Measurements from ENCODE around the gene EEPD1.

Gene EEPD1

DNA sequence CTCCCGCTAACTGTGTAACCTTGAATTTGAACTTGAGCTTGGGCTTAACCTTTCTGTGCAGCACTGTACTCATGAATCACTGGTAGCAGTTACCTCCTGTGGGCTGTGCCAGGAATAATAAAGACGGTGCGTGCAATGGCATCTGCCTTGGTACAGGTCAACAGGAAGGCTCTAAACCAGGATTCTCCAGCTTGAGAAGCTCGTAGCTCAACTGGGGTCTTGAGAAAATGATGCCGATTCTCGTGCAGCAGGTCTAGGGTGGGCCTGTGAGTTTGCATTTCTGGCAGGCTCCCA is 124.1 kb downstream of the EEPD1 start:
- no peak for DNase-seq (ENCODE audit: low spot score)
- TF ChIP-seq, protein P1, sequence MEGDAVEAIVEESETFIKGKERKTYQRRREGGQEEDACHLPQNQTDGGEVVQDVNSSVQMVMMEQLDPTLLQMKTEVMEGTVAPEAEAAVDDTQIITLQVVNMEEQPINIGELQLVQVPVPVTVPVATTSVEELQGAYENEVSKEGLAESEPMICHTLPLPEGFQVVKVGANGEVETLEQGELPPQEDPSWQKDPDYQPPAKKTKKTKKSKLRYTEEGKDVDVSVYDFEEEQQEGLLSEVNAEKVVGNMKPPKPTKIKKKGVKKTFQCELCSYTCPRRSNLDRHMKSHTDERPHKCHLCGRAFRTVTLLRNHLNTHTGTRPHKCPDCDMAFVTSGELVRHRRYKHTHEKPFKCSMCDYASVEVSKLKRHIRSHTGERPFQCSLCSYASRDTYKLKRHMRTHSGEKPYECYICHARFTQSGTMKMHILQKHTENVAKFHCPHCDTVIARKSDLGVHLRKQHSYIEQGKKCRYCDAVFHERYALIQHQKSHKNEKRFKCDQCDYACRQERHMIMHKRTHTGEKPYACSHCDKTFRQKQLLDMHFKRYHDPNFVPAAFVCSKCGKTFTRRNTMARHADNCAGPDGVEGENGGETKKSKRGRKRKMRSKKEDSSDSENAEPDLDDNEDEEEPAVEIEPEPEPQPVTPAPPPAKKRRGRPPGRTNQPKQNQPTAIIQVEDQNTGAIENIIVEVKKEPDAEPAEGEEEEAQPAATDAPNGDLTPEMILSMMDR (IDR thresholded peaks at IDR 0.05; ENCODE audit: extremely low read depth, missing control alignments), result no peak

- no peak for DNase-seq (ENCODE audit: low spot score)
- TF ChIP-seq, protein P1 (IDR thresholded peaks at IDR 0.05; ENCODE audit: extremely low read depth, missing control alignments), result no peak
Observed at GRCh38 chr7:36278069-36278619, 125.1 kb downstream of the EEPD1 start.

DNA sequence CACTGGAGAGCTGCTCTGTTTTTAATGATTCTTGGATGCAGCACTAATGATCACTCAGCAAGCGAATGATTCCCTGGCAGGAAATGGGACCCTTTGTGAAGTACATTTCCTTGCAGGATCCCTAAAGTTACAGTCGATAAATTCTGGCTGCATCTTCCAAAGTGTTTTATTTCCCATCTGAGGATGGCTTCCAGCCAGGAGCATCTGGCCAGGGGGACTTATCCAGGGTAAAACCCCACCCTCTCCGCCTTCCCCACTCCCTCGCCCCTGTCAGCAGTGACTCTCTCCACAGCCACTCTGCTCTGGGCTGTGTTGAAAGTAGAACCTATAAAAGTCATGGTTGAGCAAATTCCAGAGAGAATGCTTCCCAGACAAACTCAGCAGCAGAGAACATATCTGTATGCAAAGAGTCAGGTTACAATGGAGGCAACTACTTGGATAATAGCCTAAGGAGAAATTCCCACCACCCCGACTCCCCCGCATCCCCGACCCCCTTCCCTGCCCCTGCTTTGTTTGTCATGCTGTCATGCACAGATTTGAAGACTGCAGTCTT is 125.6 kb downstream of the EEPD1 start:
- no peak for DNase-seq (ENCODE audit: low spot score)
- TF ChIP-seq, protein P1 (IDR thresholded peaks at IDR 0.05; ENCODE audit: extremely low read depth, missing control alignments), result no peak

- DNase-seq (ENCODE audit: low spot score), result peak; percentile 26
- TF ChIP-seq, protein P1 (IDR thresholded peaks at IDR 0.05; ENCODE audit: extremely low read depth, missing control alignments), result no peak
Observed at GRCh38 chr7:36279200-36279925, 126.3 kb downstream of the EEPD1 start.

DNA sequence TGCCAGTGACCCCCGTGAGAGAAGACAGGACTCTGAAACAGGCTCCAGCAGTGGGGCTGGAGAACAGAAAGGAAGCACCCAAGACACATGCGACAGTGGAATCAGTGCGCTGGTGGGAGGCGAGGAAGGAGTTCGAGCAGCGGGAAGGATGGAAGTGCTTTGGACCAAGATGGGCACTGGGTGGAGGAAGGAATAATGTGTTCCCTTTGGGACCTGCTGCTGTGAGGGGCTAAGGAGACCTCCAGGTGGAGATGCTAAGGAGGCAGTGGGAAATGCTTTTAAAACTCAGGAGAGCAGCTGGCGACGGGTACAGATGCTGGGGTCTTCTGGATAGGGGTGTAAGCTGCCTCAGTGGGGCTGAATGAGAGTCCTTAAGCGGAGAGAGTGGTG is 126.9 kb downstream of the EEPD1 start:
- TF ChIP-seq, protein P1 (IDR thresholded peaks at IDR 0.05; ENCODE audit: extremely low read depth, missing control alignments), result no peak
- DNase-seq (ENCODE audit: low spot score), result no peak

DNA sequence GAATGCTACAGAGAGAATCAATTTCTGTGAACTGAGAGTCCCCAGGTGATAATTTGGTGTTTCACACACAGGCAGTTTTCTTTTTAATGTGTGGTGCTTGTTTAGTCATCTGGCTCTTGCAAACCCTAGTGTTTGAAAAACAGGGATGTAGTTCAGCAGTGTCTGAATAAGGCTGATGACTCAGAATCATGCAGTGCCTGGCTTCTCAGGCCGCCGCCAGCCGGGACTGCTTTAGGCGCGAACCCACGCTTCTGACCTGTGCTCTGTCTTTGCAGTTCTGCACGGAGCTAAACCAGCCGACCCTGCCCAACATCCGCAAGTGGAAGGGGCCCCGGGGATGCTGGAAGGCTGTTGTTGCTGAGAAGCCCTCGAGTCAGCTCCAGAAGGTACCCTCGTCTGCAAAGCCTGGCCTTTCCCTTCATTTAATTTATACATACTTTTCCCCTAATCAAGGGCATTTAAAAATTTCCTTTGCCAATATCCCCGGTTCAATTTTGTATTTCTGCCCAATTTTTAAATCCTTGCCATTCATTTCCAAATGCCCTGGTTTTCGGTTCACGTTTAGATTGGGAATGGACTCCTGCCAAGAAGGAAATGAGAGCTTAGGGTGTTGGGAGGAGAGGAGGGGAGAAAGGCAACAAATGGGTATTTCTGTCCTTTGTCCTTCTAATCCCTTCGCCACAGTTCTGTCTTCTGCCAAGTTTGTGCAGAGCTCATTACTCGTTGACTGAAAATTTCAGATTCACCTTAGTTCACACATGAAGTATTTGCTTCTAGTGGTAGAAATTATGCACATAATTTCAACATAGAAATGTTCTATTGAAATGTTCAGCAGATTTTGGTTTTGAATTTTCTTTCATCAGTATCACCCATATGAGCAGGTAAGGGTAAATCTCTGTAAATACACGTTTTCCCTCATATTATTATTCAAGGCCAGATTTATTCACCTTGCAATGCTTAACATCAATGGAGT is 128.1 kb downstream of the EEPD1 start:
- TF ChIP-seq, protein P1 (IDR thresholded peaks at IDR 0.05; ENCODE audit: extremely low read depth, missing control alignments), result no peak
- no peak for DNase-seq (ENCODE audit: low spot score)
